Panc1 (cell line): ENCODE results near the gene CDKN1A. TPM values are rescaled to one million over a fixed set of nuclear protein-coding genes. Genes with fewer than 3 reads are reported as not detected.

Source experiments
- ATAC-seq: fragments of 200-7000 bp; cut with Tn5 transposase; 2 replicates; pipeline ENCODE4 v1.9.1; 2020; ENCODE audit warnings: mild to moderate bottlenecking, moderate library complexity
- BruUV-seq: library from RNA; stranded (reverse); fragments of 400-500 nt; replicated peaks from 2 replicates; lab custom pipeline; 2021; lab: Mats Ljungman, UMichigan
- CTCF ChIA-PET: fragments of 300-600 bp; sonication (Branson Sonifier 250); formaldehyde crosslinking; loops from one replicate; lab custom pipeline; 2022; ENCODE audit warnings: antibody characterized with exemption; lab: Charles Lee
- POLR2A ChIA-PET: fragments of 300-600 bp; sonication (Branson Sonifier 250); formaldehyde crosslinking; loops from one replicate; lab custom pipeline; 2022; ENCODE audit warnings: antibody characterized with exemption; lab: Charles Lee
- DNase-seq: peaks from one replicate; pipeline ENCODE4 v3.0.0-alpha.2; 2010; ENCODE audit warnings: low read depth, low spot score
- H3K27ac ChIP-seq: 2 replicates; pipeline ENCODE4 v1.5.1; 2011; ENCODE audit warnings: mild to moderate bottlenecking, low read length, inconsistent platforms
- H3K27me3 ChIP-seq: fragments of 200-500 bp; sonication (Bioruptor generic); 2 replicates; pipeline ENCODE4 v1.6.0; 2014; ENCODE audit warnings: low read length, inconsistent platforms; ENCODE audit not compliant: control insufficient read depth, insufficient read depth
- H3K36me3 ChIP-seq: fragments of 200-500 bp; sonication (Bioruptor generic); 2 replicates; pipeline ENCODE4 v1.5.1; 2014; ENCODE audit warnings: inconsistent platforms, mild to moderate bottlenecking, low read length, moderate library complexity; ENCODE audit not compliant: control insufficient read depth, insufficient read depth
- H3K4me1 ChIP-seq: 2 replicates; pipeline ENCODE4 v1.5.1; 2011; ENCODE audit warnings: inconsistent platforms, mild to moderate bottlenecking, low read length, moderate library complexity; ENCODE audit not compliant: control insufficient read depth, insufficient read depth
- H3K4me3 ChIP-seq, 2 experiments: 2 replicates each; pipeline ENCODE4 v1.5.1; 2011 to 2012; ENCODE audit warnings: low read depth in 2 of 2, low read length in 2 of 2, mild to moderate bottlenecking in 2 of 2, inconsistent platforms in 1 of 2, moderate library complexity in 1 of 2
- H3K9me3 ChIP-seq: fragments of 200-500 bp; sonication (Bioruptor generic); 2 replicates; pipeline ENCODE4 v1.5.1; 2014; ENCODE audit warnings: low read depth, mild to moderate bottlenecking, inconsistent platforms, low read length, moderate library complexity; ENCODE audit not compliant: control insufficient read depth, insufficient read depth
- POLR2AphosphoS5 ChIP-seq: IDR thresholded peaks from 2 replicates; pipeline ENCODE4 v1.6.1; 2012; ENCODE audit warnings: mild to moderate bottlenecking, low read depth, low read length, moderate library complexity
- SIN3A ChIP-seq: IDR thresholded peaks from 2 replicates; pipeline ENCODE4 v1.6.1; 2012; ENCODE audit warnings: low read depth, mild to moderate bottlenecking, low read length, moderate library complexity, borderline replicate concordance; ENCODE audit not compliant: insufficient read depth
- TCF7L2 ChIP-seq: IDR thresholded peaks from 2 replicates; pipeline ENCODE4 v1.6.1; 2011; ENCODE audit warnings: mild to moderate bottlenecking, low read depth, low read length, inconsistent platforms
- in situ Hi-C: cut with HindIII; loops from 2 replicates; pipeline ENCODE4 v1.10.0; 2016; ENCODE audit warnings: low sequenced_read_pairs, low pct_unique_long_range_greater_than_20kb
- intact Hi-C: fragments of 100-400 bp; cut with micrococcal nuclease; formaldehyde crosslinking; loops from one replicate; pipeline ENCODE4 v1.10.0; 2022; ENCODE audit not compliant: unreplicated experiment
- total RNA-seq: library from RNA; stranded (reverse); gene quantifications from one replicate; pipeline ENCODE4 v1.2.1, GENCODE V29; 2021; ENCODE audit not compliant: unreplicated experiment
- TF ChIP-seq, protein P1 (sequence below): fragments of 450-650 bp; IDR thresholded peaks from 2 replicates; pipeline ENCODE4 v1.5.1; 2017; ENCODE audit warnings: mild to moderate bottlenecking
- TF ChIP-seq, protein P2 (sequence below), 2 experiments: IDR thresholded peaks; 2 replicates each; pipeline ENCODE4 v1.6.1; 2011 to 2012; ENCODE audit warnings: low read depth in 2 of 2, control low read depth in 1 of 2, low read length in 1 of 2, mild to moderate bottlenecking in 1 of 2, moderate library complexity in 1 of 2; ENCODE audit not compliant: insufficient read depth in 1 of 2

The CDKN1A gene
- total RNA-seq, 1 experiment from 2014 or later: 46.2 TPM

DNA sequence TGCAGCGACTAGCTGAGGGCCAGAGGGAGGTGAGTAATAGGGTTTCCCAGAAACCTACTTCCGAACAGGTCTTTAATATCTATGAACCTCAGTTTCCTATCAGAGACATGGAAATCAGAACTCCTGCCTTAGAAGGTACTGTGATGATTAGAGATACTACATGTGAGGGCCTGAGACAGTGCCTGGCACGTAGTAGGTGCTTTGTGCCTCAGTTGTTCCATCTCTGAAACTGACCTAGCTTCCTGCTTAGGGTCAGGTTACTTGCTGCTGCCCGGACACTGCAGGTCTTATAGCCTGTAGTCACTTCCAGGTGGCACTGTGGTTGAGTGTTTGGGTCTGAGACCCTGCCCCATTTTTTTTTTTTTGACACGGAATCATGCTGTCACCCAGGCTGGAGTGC lies 40.0 kb downstream of the CDKN1A start:
- in situ Hi-C loops (no loop called here), intact Hi-C loops (no loop called here)
- DNase-seq (no peak), ATAC-seq (no peak)
- H3K4me1 ChIP-seq: no peaks in the 10 kb centered on the region
- TF ChIP-seq POLR2AphosphoS5 (no peak), TCF7L2 (no peak)
- TF ChIP-seq, protein P1, sequence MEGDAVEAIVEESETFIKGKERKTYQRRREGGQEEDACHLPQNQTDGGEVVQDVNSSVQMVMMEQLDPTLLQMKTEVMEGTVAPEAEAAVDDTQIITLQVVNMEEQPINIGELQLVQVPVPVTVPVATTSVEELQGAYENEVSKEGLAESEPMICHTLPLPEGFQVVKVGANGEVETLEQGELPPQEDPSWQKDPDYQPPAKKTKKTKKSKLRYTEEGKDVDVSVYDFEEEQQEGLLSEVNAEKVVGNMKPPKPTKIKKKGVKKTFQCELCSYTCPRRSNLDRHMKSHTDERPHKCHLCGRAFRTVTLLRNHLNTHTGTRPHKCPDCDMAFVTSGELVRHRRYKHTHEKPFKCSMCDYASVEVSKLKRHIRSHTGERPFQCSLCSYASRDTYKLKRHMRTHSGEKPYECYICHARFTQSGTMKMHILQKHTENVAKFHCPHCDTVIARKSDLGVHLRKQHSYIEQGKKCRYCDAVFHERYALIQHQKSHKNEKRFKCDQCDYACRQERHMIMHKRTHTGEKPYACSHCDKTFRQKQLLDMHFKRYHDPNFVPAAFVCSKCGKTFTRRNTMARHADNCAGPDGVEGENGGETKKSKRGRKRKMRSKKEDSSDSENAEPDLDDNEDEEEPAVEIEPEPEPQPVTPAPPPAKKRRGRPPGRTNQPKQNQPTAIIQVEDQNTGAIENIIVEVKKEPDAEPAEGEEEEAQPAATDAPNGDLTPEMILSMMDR: no peak
- TF ChIP-seq, protein P2, sequence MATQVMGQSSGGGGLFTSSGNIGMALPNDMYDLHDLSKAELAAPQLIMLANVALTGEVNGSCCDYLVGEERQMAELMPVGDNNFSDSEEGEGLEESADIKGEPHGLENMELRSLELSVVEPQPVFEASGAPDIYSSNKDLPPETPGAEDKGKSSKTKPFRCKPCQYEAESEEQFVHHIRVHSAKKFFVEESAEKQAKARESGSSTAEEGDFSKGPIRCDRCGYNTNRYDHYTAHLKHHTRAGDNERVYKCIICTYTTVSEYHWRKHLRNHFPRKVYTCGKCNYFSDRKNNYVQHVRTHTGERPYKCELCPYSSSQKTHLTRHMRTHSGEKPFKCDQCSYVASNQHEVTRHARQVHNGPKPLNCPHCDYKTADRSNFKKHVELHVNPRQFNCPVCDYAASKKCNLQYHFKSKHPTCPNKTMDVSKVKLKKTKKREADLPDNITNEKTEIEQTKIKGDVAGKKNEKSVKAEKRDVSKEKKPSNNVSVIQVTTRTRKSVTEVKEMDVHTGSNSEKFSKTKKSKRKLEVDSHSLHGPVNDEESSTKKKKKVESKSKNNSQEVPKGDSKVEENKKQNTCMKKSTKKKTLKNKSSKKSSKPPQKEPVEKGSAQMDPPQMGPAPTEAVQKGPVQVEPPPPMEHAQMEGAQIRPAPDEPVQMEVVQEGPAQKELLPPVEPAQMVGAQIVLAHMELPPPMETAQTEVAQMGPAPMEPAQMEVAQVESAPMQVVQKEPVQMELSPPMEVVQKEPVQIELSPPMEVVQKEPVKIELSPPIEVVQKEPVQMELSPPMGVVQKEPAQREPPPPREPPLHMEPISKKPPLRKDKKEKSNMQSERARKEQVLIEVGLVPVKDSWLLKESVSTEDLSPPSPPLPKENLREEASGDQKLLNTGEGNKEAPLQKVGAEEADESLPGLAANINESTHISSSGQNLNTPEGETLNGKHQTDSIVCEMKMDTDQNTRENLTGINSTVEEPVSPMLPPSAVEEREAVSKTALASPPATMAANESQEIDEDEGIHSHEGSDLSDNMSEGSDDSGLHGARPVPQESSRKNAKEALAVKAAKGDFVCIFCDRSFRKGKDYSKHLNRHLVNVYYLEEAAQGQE (IDR thresholded peaks at IDR 0.05; ENCODE audit: insufficient read depth in 1 of 2, low read depth in 2 of 2, low read length in 1 of 2): no peak
- POLR2A ChIA-PET: no interaction called here
- H3K9me3 ChIP-seq: no peaks in the 10 kb centered on the region
- H3K27ac ChIP-seq: no peak overlapping the region
- no TSS peak for BruUV-seq
- CTCF ChIA-PET: interaction anchor here (0.7 kb wide), 1 partner anchor 28 kb away, joined by 5 read pairs; no protein-coding TSS in a partner anchor
- H3K4me3 ChIP-seq: no peak overlapping the region
- no peaks in the 10 kb centered on the region for H3K36me3 ChIP-seq
- H3K27me3 ChIP-seq: no peaks in the 10 kb centered on the region

DNA sequence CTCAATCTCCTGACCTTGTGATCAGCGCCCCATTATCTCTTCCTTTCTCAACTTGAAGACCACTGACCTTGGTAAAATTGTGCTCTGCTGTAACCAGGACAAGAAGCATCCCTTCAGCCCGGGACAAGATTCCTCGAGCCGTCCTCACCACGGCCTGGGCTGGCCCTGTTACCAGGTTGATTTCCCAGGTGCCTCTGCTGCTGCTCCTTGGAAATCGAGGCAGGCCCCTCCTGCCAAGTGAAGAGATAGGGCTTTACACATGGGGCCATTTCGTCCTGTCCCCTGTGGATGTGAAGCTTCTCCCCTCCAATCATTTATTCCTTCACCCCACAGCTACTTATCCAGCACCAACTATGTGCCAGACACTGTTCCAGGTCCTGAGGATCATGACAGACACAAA lies 40.6 kb downstream of the CDKN1A start:
- no peak overlapping the region for H3K27ac ChIP-seq
- H3K27me3 ChIP-seq: no peaks in the 10 kb centered on the region
- ATAC-seq (no peak), DNase-seq (no peak)
- in situ Hi-C loops (no loop called here), intact Hi-C loops (no loop called here)
- H3K36me3 ChIP-seq: no peaks in the 10 kb centered on the region
- ChIA-PET POLR2A (no interaction called here), CTCF (interaction anchor here (0.7 kb wide), 1 partner anchor 28 kb away, joined by 5 read pairs; no protein-coding TSS in a partner anchor)
- H3K4me3 ChIP-seq: no peak overlapping the region
- TF ChIP-seq TCF7L2: no peak
- TF ChIP-seq, protein P1: no peak
- TF ChIP-seq, protein P2 (IDR thresholded peaks at IDR 0.05; ENCODE audit: insufficient read depth in 1 of 2, low read depth in 2 of 2, low read length in 1 of 2): no peak
- no peak for TF ChIP-seq POLR2AphosphoS5
- no peak for TF ChIP-seq SIN3A
- no peaks in the 10 kb centered on the region for H3K9me3 ChIP-seq
- H3K4me1 ChIP-seq: no peaks in the 10 kb centered on the region
- BruUV-seq: no TSS peak
